AG09309 (cell line): ENCODE results near the gene GSTT4.

Experiments used
- DNase-seq: peaks from one replicate; pipeline ENCODE4 v3.0.0-alpha.2; 2010; ENCODE audit warnings: low read depth
- H3K4me3 ChIP-seq: 2 replicates; pipeline ENCODE4 v1.5.1; 2011; ENCODE audit warnings: mild to moderate bottlenecking, low read depth, low read length, moderate library complexity; ENCODE audit not compliant: control insufficient read depth
- TF ChIP-seq, protein P1 (sequence below): IDR thresholded peaks from 2 replicates; pipeline ENCODE4 v1.5.1; 2011; ENCODE audit warnings: mild to moderate bottlenecking, low read depth, low read length, inconsistent platforms; ENCODE audit not compliant: insufficient read depth, control insufficient read depth; ENCODE audit errors: missing control alignments

Gene GSTT4

DNA sequence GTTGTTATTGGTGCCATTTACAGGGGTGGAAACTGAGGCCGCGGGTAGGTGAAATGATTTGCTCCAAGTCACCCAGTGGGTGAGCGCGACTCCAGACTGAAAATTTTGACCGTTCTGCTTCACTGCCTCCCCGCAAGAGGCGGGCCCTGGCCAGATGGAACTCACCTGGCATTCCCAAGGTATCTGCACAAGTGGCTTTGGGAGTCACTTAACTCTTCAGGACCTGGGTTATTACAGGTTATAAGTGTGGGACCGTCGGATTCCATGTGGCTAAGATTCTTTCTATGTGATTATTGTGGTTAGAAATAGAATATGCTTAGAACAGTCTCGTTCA is 6.4 kb upstream of the GSTT4 start:
- peak overlapping the region; percentile 80 for H3K4me3 ChIP-seq
- TF ChIP-seq, protein P1, sequence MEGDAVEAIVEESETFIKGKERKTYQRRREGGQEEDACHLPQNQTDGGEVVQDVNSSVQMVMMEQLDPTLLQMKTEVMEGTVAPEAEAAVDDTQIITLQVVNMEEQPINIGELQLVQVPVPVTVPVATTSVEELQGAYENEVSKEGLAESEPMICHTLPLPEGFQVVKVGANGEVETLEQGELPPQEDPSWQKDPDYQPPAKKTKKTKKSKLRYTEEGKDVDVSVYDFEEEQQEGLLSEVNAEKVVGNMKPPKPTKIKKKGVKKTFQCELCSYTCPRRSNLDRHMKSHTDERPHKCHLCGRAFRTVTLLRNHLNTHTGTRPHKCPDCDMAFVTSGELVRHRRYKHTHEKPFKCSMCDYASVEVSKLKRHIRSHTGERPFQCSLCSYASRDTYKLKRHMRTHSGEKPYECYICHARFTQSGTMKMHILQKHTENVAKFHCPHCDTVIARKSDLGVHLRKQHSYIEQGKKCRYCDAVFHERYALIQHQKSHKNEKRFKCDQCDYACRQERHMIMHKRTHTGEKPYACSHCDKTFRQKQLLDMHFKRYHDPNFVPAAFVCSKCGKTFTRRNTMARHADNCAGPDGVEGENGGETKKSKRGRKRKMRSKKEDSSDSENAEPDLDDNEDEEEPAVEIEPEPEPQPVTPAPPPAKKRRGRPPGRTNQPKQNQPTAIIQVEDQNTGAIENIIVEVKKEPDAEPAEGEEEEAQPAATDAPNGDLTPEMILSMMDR: no peak
- no peak for DNase-seq

DNA sequence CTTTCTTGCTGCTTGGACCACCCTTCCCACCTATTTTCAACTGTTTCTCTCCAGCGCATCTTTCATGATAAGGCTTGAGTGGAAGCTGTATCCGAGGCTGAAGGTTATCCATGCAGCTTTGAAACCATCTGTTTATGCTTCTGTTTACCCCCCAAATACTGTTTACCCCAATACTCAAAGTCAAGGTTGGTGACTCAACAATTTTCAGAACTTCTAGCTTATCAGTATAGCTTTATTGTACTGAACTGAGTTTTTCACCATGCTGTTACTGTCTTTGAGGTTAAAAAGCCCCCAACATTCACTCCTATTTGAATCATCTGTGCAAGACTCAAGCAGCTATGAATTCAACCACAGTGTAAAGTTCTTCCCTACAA is 4.8 kb upstream of the GSTT4 start:
- DNase-seq: no peak
- TF ChIP-seq, protein P1: no peak
- no peak overlapping the region for H3K4me3 ChIP-seq

DNA sequence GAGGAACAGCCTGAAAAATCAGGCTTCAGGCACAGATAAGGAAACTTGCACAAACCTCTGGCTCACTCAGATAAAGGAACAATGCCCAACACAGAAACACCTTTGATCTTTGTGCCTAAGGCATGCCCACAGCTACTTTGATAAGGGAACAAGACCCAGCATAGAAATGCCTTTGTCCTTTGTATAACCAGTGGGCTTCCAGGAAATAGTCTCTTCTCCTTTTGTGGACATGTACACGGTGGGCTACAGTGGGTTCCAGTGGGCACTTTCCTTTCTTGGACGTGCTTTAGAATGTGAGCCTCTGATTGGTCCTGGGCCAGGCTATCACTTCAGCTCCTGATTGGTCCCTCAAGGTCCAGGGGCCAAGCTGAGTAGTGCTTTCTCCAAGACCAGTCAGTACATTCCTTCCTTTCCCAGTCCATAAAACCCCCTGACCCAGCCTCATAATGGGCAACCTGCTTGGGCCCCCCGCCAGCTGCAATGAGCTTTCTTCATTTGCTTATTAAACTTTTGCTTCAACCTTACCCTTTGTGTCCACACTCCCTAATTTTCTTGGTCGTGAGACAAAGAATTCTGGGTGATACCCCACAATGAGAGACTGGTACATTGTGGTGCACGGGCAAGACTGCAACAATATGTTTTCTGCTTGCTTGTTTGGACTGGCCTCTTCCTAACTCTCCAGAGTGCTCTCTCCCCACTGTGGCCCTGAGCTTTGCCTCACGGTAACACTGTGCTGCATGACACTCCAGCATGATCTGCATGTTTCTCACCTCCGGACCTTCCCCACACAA is 4.2 kb upstream of the GSTT4 start:
- no peak overlapping the region for H3K4me3 ChIP-seq
- TF ChIP-seq, protein P1: no peak
- no peak for DNase-seq

DNA sequence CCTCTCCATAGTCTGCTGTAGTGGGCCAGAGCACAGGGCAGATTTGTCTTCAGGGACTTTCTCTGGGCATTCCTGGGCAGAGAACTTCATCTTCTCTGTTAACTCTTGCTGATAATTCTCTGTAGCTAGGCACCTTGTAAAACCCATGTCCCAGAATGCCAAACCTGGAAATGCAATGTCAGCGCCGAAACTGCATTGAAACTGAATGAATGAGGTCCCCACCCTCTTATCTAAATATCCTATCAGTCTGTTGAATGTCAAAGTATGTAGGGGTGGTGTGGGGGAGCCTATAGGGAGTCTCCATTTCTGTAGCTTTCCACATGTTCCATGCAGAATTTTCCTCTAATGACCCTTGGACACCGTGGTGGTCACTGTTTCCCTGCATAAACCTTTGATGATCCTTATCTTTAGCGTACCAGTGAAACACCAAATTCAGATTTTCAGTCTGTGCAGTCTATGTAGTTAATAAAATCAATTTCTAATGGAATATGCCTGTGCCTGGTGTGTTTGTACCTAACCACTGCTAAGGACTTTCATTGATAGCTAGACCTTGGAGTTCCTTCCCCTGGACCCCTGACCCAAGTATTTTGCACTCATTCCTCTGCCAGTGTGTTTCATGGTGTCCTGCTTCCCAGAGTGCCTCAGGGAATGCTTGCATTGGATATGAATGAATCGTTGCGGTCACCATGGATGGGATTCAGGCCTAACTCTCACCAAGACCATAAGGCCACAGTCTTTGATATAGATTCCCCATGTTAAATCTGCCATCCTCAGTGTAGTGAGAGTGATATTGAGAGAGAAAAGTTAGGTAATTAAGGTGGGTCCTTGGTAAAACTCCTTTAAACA is 3.4 kb upstream of the GSTT4 start:
- TF ChIP-seq, protein P1: no peak
- H3K4me3 ChIP-seq: no peak overlapping the region
- no peak for DNase-seq

DNA sequence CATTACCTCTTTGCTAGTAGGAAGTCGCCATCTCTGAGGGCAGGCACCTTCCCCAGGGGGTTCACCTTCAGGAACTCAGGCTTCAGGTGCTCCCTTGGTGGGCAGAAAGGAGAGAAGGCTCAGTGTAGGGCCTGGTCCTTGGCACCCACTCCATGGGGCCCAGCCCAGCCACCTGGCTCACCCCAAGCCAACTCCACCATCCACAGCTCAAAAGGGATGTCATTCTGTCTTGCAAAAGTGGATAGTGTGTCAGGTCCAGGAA is 2.7 kb upstream of the GSTT4 start:
- TF ChIP-seq, protein P1: no peak
- no peak overlapping the region for H3K4me3 ChIP-seq
- DNase-seq: no peak

DNA sequence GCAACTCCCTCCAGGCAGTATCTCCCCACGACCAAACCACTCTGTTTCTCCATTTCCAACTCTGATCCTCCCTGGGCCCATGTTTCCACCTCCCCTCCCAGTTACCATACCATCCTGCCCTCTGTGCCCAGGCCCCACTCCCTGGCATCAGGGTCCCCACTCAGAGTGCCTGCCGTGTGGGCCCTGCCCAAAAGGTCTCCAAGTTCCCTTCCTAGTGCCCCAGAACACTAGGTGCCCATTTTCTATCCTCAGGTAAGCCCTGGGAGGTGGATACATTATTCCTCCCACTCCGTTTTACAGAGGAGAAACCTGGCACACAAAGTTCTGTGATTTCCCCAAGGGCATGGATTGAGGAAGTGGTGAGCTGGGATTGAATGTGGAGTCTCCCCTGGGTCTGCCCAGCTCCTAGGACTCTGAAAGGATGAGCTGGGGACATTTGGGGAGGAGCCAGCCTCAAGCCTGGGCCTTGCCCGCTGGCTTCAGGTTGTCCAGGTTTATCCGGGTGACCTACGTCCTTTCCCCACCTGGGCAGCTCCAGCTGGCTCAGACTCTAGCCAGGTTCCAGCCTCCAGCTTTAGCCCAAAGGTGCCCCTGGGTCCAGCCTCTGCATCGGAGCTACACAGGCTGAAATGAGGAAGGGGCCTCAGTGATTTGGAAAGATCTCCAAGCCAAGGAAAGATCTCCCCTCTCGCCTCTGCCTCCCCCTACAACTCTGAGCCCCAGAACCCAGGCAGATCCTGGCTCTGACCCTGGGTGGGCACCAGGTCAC is 2.2 kb upstream of the GSTT4 start:
- TF ChIP-seq, protein P1: no peak
- H3K4me3 ChIP-seq: no peak overlapping the region
- no peak for DNase-seq
